IMR-90 (cell line): ENCODE measurements around the gene MFNG. TPM values are rescaled to one million over a fixed set of nuclear protein-coding genes. Genes with fewer than 3 reads are reported as not detected.

ENCODE experiments used
- ATAC-seq: fragments of 200-7000 bp; cut with Tn5 transposase; 2 replicates; pipeline ENCODE4 v1.9.1; 2020; ENCODE audit warnings: low read depth, mild to moderate bottlenecking, moderate library complexity
- BruUV-seq: library from RNA; stranded (reverse); fragments of 400-500 nt; replicated peaks from 2 replicates; lab custom pipeline; 2021; lab: Mats Ljungman, UMichigan
- CTCF ChIA-PET: fragments of 300-600 bp; formaldehyde crosslinking; extraction: SDS; loops from one replicate; lab custom pipeline; 2021; ENCODE audit warnings: antibody characterized with exemption; lab: Yijun Ruan, JAX
- POLR2A ChIA-PET: fragments of 300-600 bp; sonication (Branson Sonifier 250); formaldehyde crosslinking; loops from one replicate; lab custom pipeline; 2022; ENCODE audit warnings: antibody characterized with exemption; ENCODE audit not compliant: unreplicated experiment; lab: Charles Lee
- DNase-seq: peaks from one replicate; pipeline ENCODE4 v3.0.0; 2013
- H2AFZ ChIP-seq: replicated peaks from 2 replicates; pipeline ENCODE3; 2013; ENCODE audit warnings: low read length, mild to moderate bottlenecking; ENCODE audit not compliant: poor library complexity
- H2AK5ac ChIP-seq: 2 replicates; pipeline ENCODE4 v1.6.1; 2013; ENCODE audit warnings: low read depth, low read length, inconsistent platforms
- H2AK9ac ChIP-seq: replicated peaks from 2 replicates; pipeline ENCODE3; 2013; ENCODE audit warnings: mild to moderate bottlenecking, low read depth, low read length, moderate library complexity; ENCODE audit not compliant: poor library complexity
- H2BK120ac ChIP-seq: 2 replicates; pipeline ENCODE4 v1.6.1; 2013; ENCODE audit warnings: low read depth, low read length, inconsistent platforms
- H2BK15ac ChIP-seq: 3 replicates; pipeline ENCODE4 v1.6.1; 2013; ENCODE audit warnings: low read depth, low read length, inconsistent platforms
- H2BK20ac ChIP-seq: 2 replicates; pipeline ENCODE4 v1.6.1; 2013; ENCODE audit warnings: low read depth, mild to moderate bottlenecking, inconsistent platforms, low read length, moderate library complexity
- H2BK5ac ChIP-seq: 2 replicates; pipeline ENCODE4 v1.6.1; 2013; ENCODE audit warnings: mild to moderate bottlenecking, low read depth, low read length, inconsistent platforms; ENCODE audit not compliant: poor library complexity, severe bottlenecking
- H3K14ac ChIP-seq: replicated peaks from 2 replicates; pipeline ENCODE4 v1.6.1; 2013; ENCODE audit warnings: low read depth, low read length, inconsistent platforms
- H3K18ac ChIP-seq: 2 replicates; pipeline ENCODE4 v1.6.1; 2013; ENCODE audit warnings: low read depth, low read length, control low read depth
- H3K23ac ChIP-seq: 2 replicates; pipeline ENCODE4 v1.6.1; 2013; ENCODE audit warnings: low read depth, low read length, inconsistent platforms
- H3K27ac ChIP-seq: 2 replicates; pipeline ENCODE4 v1.5.1; 2013; ENCODE audit warnings: mild to moderate bottlenecking, control low read depth, low read length; ENCODE audit not compliant: insufficient read depth
- H3K27me3 ChIP-seq: 2 replicates; pipeline ENCODE4 v1.6.1; 2013; ENCODE audit warnings: low read length; ENCODE audit not compliant: control insufficient read depth, insufficient read depth
- H3K36me3 ChIP-seq: 2 replicates; pipeline ENCODE4 v1.6.1; 2013; ENCODE audit warnings: low read length, mixed read lengths; ENCODE audit not compliant: control insufficient read depth, insufficient read depth
- H3K4ac ChIP-seq: 2 replicates; pipeline ENCODE4 v1.6.1; 2013; ENCODE audit warnings: low read depth, low read length, inconsistent platforms
- H3K4me1 ChIP-seq: 2 replicates; pipeline ENCODE4 v1.6.1; 2013; ENCODE audit warnings: low read length, mixed read lengths; ENCODE audit not compliant: control insufficient read depth, insufficient read depth
- H3K4me2 ChIP-seq: 2 replicates; pipeline ENCODE4 v1.6.1; 2013; ENCODE audit warnings: low read depth, mild to moderate bottlenecking, control low read depth, low read length, moderate library complexity
- H3K4me3 ChIP-seq: 2 replicates; pipeline ENCODE4 v1.5.1; 2013; ENCODE audit warnings: low read depth, mild to moderate bottlenecking, control low read depth, low read length, moderate library complexity; ENCODE audit not compliant: insufficient read depth
- H3K56ac ChIP-seq: 2 replicates; pipeline ENCODE4 v1.6.1; 2013; ENCODE audit warnings: low read length, inconsistent platforms; ENCODE audit not compliant: insufficient read depth; ENCODE audit errors: extremely low read depth
- H3K79me1 ChIP-seq, 2 experiments: 2 replicates each; pipeline ENCODE4 v1.6.1; 2013; ENCODE audit warnings: low read length in 2 of 2, inconsistent platforms in 1 of 2, low read depth in 1 of 2
- H3K9ac ChIP-seq: 2 replicates; pipeline ENCODE4 v1.6.1; 2013; ENCODE audit warnings: low read depth, low read length, control low read depth
- H3K9me1 ChIP-seq: 2 replicates; pipeline ENCODE4 v1.6.1; 2013; ENCODE audit warnings: low read length, inconsistent platforms; ENCODE audit not compliant: insufficient read depth
- H3K9me3 ChIP-seq: 2 replicates; pipeline ENCODE4 v1.6.1; 2013; ENCODE audit warnings: low read length; ENCODE audit not compliant: control insufficient read depth, insufficient read depth
- H4K20me1 ChIP-seq: 2 replicates; pipeline ENCODE4 v1.6.1; 2013; ENCODE audit warnings: low read length, inconsistent platforms; ENCODE audit not compliant: insufficient read depth
- H4K5ac ChIP-seq: 2 replicates; pipeline ENCODE4 v1.6.1; 2013; ENCODE audit warnings: mild to moderate bottlenecking, low read depth, low read length, control low read depth
- H4K8ac ChIP-seq, 2 experiments: 2 replicates each; pipeline ENCODE4 v1.6.1; 2013; ENCODE audit warnings: low read depth in 2 of 2, low read length in 2 of 2, control low read depth in 1 of 2, inconsistent platforms in 1 of 2
- H4K91ac ChIP-seq: 2 replicates; pipeline ENCODE4 v1.6.1; 2013; ENCODE audit warnings: low read depth, low read length, inconsistent platforms; ENCODE audit not compliant: insufficient read depth
- BHLHE40 ChIP-seq: fragments of 150-350 bp; IDR thresholded peaks from 2 replicates; pipeline ENCODE4 v1.6.1; 2016; ENCODE audit warnings: mild to moderate bottlenecking, low read depth, low read length
- CEBPB ChIP-seq: IDR thresholded peaks from 2 replicates; pipeline ENCODE4 v1.6.1; 2012; ENCODE audit warnings: low read depth, low read length, improper control_type of control experiment
- CHD1 ChIP-seq: IDR thresholded peaks from 2 replicates; pipeline ENCODE4 v1.6.1; 2012; ENCODE audit warnings: low read depth, low read length, improper control_type of control experiment
- CTCF ChIP-seq: conservative IDR thresholded peaks from 2 replicates; pipeline ENCODE4 v1.5.1; 2012; ENCODE audit warnings: mild to moderate bottlenecking, low read depth, low read length, improper control_type of control experiment
- FOS ChIP-seq: fragments of 150-350 bp; IDR thresholded peaks from 2 replicates; pipeline ENCODE4 v1.6.1; 2016; ENCODE audit warnings: low read depth, low read length
- MAFK ChIP-seq: IDR thresholded peaks from 2 replicates; pipeline ENCODE4 v1.6.1; 2012; ENCODE audit warnings: low read depth, low read length, improper control_type of control experiment
- MAZ ChIP-seq: IDR thresholded peaks from 2 replicates; pipeline ENCODE4 v1.6.1; 2012; ENCODE audit warnings: low read depth, mild to moderate bottlenecking, low read length, improper control_type of control experiment, moderate library complexity, borderline replicate concordance
- MXI1 ChIP-seq: IDR thresholded peaks from 2 replicates; pipeline ENCODE4 v1.6.1; 2012; ENCODE audit warnings: low read depth, mild to moderate bottlenecking, low read length, moderate library complexity, borderline replicate concordance
- NFE2L2 ChIP-seq: fragments of 150-350 bp; IDR thresholded peaks from 2 replicates; pipeline ENCODE4 v1.6.1; 2016; ENCODE audit warnings: low read depth, mild to moderate bottlenecking, low read length
- POLR2A ChIP-seq: IDR thresholded peaks from 2 replicates; pipeline ENCODE4 v1.6.1; 2012; ENCODE audit warnings: mild to moderate bottlenecking, low read depth, low read length
- RAD21 ChIP-seq: IDR thresholded peaks from 2 replicates; pipeline ENCODE4 v1.6.1; 2012; ENCODE audit warnings: low read length, improper control_type of control experiment
- RCOR1 ChIP-seq: IDR thresholded peaks from 2 replicates; pipeline ENCODE4 v1.6.1; 2012; ENCODE audit warnings: mild to moderate bottlenecking, low read length, improper control_type of control experiment; ENCODE audit not compliant: insufficient replicate concordance
- RFX5 ChIP-seq: IDR thresholded peaks from 2 replicates; pipeline ENCODE4 v1.8.0; 2012; ENCODE audit warnings: low read depth, mild to moderate bottlenecking, low read length, moderate library complexity
- SMC3 ChIP-seq: fragments of 150-350 bp; IDR thresholded peaks from 2 replicates; pipeline ENCODE4 v1.6.1; 2016; ENCODE audit warnings: low read depth, mild to moderate bottlenecking, antibody characterized with exemption, low read length, moderate library complexity
- USF2 ChIP-seq: fragments of 150-350 bp; IDR thresholded peaks from 2 replicates; pipeline ENCODE4 v1.6.1; 2017; ENCODE audit warnings: mild to moderate bottlenecking, antibody characterized with exemption, low read length, low read depth
- WGBS, 2 experiments: methylation state at CpG; one replicate each; pipeline versions ENCODE4 v1.1.5 to v1.1.7; 2013; ENCODE audit warnings: missing lambda C conversion rate in 2 of 2; ENCODE audit not compliant: insufficient read length in 1 of 2; ENCODE audit errors: extremely low coverage in 2 of 2; 5-methylcytosine and 5-hydroxymethylcytosine counted together
- dilution Hi-C: fragments of 300-500 bp; cut with HindIII; formaldehyde crosslinking; loops from one replicate; pipeline ENCODE4 v1.14.3; 2018; ENCODE audit warnings: low sequenced_read_pairs; ENCODE audit not compliant: unreplicated experiment
- in situ Hi-C: fragments of 300-500 bp; cut with MboI; formaldehyde crosslinking; loops from 3 replicates; pipeline ENCODE4 v1.14.3; 2019; ENCODE audit warnings: low sequenced_read_pairs, inconsistent platforms, mixed read lengths
- intact Hi-C: fragments of 100-400 bp; cut with micrococcal nuclease; formaldehyde crosslinking; loops from 2 replicates; pipeline ENCODE4 v1.10.0; 2022
- polyA plus RNA-seq, 3 experiments: library from polyadenylated mRNA; depleted of rRNA; stranded (reverse); fragments of >200 nt; gene quantifications; 2 replicates each; pipeline ENCODE4 v1.2.3, GENCODE V29; 2012; ENCODE audit warnings: low replicate concordance in 1 of 3
- total RNA-seq: library from RNA; depleted of rRNA; stranded (reverse); fragments of >200 nt; gene quantifications from 2 replicates; pipeline ENCODE4 v1.2.3, GENCODE V29; 2012

Gene MFNG
- total and polyA plus RNA-seq, 2 of the 4 experiments (the other 2 are of a cell fraction) = 0.15 TPM; not detected in 1

DNA sequence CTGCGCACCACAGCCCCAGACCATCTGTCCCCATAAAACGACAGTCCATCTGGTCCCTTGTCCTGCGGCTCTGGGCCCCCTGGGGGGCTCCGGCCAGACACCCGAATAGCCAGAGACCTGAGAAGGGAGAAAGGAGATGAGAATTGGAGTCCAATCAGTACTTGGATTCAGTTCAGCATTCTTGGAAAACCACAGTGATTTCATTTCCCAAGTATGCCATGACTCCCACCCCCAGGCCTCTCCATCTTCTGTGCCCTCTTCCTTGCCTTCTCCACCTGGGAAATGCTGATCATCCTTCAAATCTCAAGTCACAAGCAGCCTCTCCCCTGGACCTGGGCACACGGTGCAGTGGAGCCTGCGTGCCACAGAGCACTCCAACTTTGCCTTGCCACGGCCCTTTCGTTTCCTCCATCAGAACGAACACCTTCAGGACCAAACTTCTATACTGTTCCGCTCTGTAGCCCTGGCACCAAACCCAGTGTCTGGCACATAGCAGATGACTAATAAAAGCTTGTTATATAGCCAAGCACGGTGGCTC lies 10.9 kb upstream of the MFNG start:
- intact Hi-C loops (no loop called here), in situ Hi-C loops (no loop called here), dilution Hi-C loops (no loop called here)
- Histone ChIP-seq H3K9me3 (no peaks in the 10 kb centered on the region), H3K27ac (peak overlapping the region; percentile 60), H3K79me1 (peaks cover 0 to 19% of the 10 kb centered on the region in 2 experiments; a peak in 2 of 4 replicates), H2AK9ac (peak overlapping the region; percentile 91), H3K18ac (peak overlapping the region; percentile 5), H2BK20ac (peak overlapping the region; percentile 95), H2BK15ac (peak overlapping the region; percentile 49; the same call in 1 of the 3 replicates), H4K5ac (peak overlapping the region; percentile 63; the same call in 1 of the 2 replicates), H3K4me3 (no peak overlapping the region), H3K27me3 (no peaks in the 10 kb centered on the region), H4K91ac (peak overlapping the region; percentile 86), H2BK120ac (peak overlapping the region; percentile 96), H3K36me3 (peaks cover 4% of the 10 kb centered on the region; the same call in 1 of the 2 replicates), H3K14ac (peak overlapping the region; percentile 75), H3K4ac (peak overlapping the region; percentile 91), H2BK5ac (peak overlapping the region; percentile 74), H3K9ac (no peak overlapping the region), H2AK5ac (peak overlapping the region; percentile 98), H3K56ac (peak overlapping the region; percentile 51; the same call in 1 of the 2 replicates), H2AFZ (peak overlapping the region; percentile 82), H3K4me2 (peak overlapping the region; percentile 58), H4K20me1 (peaks cover 8% of the 10 kb centered on the region), H4K8ac (peak overlapping the region; percentile 49 to 76), H3K9me1 (peaks cover 17% of the 10 kb centered on the region), H3K23ac (peak overlapping the region; percentile 76), H3K4me1 (peaks cover 25% of the 10 kb centered on the region)
- peak; percentile 93 for DNase-seq
- 46% methylated on average over 3 of the region's 12 CpGs; no CpG with 5 or more reads in 1 of the 2 experiments for WGBS, 2 experiments
- no TSS peak for BruUV-seq
- POLR2A ChIA-PET = no interaction called here
- CTCF ChIA-PET = no interaction called here
- ATAC-seq = peak; percentile 66
- TF ChIP-seq MAFK = 0 out of 2 replicates have a peak, but pooled peaks have one; percentile 8
- no peak for TF ChIP-seq RAD21
- TF ChIP-seq FOS = peak; percentile 51; the same call in 1 of the 2 replicates
- no peak for TF ChIP-seq SMC3
- no peak for TF ChIP-seq USF2
- no peak for TF ChIP-seq CHD1
- no peak for TF ChIP-seq MXI1
- no peak for TF ChIP-seq CTCF
- no peak for TF ChIP-seq CEBPB
- TF ChIP-seq RCOR1 = no peak
- peak; percentile 38; the same call in 1 of the 2 replicates for TF ChIP-seq MAZ
- no peak for TF ChIP-seq POLR2A
- no peak for TF ChIP-seq BHLHE40
- no peak for TF ChIP-seq RFX5
- no peak for TF ChIP-seq NFE2L2
